HL-60 (cell line): ENCODE data around the gene RAI1.

ENCODE experiments used
- DNase-seq, 2 experiments: peaks; one replicate each; pipeline ENCODE4 v3.0.0-alpha.2; 2010 to 2020; ENCODE audit warnings: low read depth in 1 of 2, low spot score in 1 of 2
- H3K27ac ChIP-seq: fragments of 250-450 bp; sonication (Bioruptor Pico); replicated peaks from 2 replicates; pipeline ENCODE4 v1.5.1; 2020; ENCODE audit warnings: mild to moderate bottlenecking, moderate library complexity
- H3K27me3 ChIP-seq: fragments of 250-450 bp; sonication (Bioruptor Pico); 2 replicates; pipeline ENCODE4 v1.5.1; 2021; ENCODE audit warnings: mild to moderate bottlenecking, moderate library complexity; ENCODE audit not compliant: insufficient read depth, poor library complexity, severe bottlenecking
- H3K4me3 ChIP-seq: replicated peaks from 2 replicates; pipeline ENCODE4 v1.5.1; 2011; ENCODE audit warnings: mild to moderate bottlenecking, control low read depth, low read length; ENCODE audit not compliant: insufficient read depth
- CTCF ChIP-seq: IDR thresholded peaks from one replicate; pipeline ENCODE4 v1.5.1; 2011; ENCODE audit warnings: low read length, control low read depth, inconsistent platforms; ENCODE audit not compliant: insufficient read depth
- GABPA ChIP-seq: IDR thresholded peaks from 2 replicates; pipeline ENCODE4 v1.6.1; 2012; ENCODE audit warnings: low read depth
- POLR2AphosphoS5 ChIP-seq: IDR thresholded peaks from 2 replicates; pipeline ENCODE4 v1.6.1; 2012; ENCODE audit warnings: low read depth
- SPI1 ChIP-seq: IDR thresholded peaks from 2 replicates; pipeline ENCODE4 v1.6.1; 2012; ENCODE audit warnings: low read depth, mild to moderate bottlenecking, borderline replicate concordance
- TF ChIP-seq, protein P1 (sequence below): IDR thresholded peaks from 2 replicates; pipeline ENCODE4 v1.6.1; 2012; ENCODE audit warnings: low read depth; ENCODE audit not compliant: insufficient replicate concordance

RAI1 gene

GRCh38 chr17:17724307-17725010 lies 43.2 kb downstream of the RAI1 start:
- H3K4me3 ChIP-seq, result no peak overlapping the region
- H3K27ac ChIP-seq, result no peak overlapping the region
- H3K27me3 ChIP-seq, result no peaks in the 10 kb centered on the region
- no peak for DNase-seq
- TF ChIP-seq, protein P1, sequence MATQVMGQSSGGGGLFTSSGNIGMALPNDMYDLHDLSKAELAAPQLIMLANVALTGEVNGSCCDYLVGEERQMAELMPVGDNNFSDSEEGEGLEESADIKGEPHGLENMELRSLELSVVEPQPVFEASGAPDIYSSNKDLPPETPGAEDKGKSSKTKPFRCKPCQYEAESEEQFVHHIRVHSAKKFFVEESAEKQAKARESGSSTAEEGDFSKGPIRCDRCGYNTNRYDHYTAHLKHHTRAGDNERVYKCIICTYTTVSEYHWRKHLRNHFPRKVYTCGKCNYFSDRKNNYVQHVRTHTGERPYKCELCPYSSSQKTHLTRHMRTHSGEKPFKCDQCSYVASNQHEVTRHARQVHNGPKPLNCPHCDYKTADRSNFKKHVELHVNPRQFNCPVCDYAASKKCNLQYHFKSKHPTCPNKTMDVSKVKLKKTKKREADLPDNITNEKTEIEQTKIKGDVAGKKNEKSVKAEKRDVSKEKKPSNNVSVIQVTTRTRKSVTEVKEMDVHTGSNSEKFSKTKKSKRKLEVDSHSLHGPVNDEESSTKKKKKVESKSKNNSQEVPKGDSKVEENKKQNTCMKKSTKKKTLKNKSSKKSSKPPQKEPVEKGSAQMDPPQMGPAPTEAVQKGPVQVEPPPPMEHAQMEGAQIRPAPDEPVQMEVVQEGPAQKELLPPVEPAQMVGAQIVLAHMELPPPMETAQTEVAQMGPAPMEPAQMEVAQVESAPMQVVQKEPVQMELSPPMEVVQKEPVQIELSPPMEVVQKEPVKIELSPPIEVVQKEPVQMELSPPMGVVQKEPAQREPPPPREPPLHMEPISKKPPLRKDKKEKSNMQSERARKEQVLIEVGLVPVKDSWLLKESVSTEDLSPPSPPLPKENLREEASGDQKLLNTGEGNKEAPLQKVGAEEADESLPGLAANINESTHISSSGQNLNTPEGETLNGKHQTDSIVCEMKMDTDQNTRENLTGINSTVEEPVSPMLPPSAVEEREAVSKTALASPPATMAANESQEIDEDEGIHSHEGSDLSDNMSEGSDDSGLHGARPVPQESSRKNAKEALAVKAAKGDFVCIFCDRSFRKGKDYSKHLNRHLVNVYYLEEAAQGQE, result no peak
- TF ChIP-seq GABPA (no peak), POLR2AphosphoS5 (no peak), CTCF (no peak), SPI1 (no peak)

- TF ChIP-seq SPI1, result no peak
- TF ChIP-seq, protein P1, result no peak
- no peak for TF ChIP-seq CTCF
- TF ChIP-seq GABPA, result no peak
- TF ChIP-seq POLR2AphosphoS5, result no peak
- DNase-seq, result no peak
- Histone ChIP-seq H3K4me3 (no peak overlapping the region), H3K27me3 (no peaks in the 10 kb centered on the region), H3K27ac (no peak overlapping the region)
Measured at GRCh38 chr17:17725011-17725751, 43.9 kb downstream of the RAI1 start.

DNA sequence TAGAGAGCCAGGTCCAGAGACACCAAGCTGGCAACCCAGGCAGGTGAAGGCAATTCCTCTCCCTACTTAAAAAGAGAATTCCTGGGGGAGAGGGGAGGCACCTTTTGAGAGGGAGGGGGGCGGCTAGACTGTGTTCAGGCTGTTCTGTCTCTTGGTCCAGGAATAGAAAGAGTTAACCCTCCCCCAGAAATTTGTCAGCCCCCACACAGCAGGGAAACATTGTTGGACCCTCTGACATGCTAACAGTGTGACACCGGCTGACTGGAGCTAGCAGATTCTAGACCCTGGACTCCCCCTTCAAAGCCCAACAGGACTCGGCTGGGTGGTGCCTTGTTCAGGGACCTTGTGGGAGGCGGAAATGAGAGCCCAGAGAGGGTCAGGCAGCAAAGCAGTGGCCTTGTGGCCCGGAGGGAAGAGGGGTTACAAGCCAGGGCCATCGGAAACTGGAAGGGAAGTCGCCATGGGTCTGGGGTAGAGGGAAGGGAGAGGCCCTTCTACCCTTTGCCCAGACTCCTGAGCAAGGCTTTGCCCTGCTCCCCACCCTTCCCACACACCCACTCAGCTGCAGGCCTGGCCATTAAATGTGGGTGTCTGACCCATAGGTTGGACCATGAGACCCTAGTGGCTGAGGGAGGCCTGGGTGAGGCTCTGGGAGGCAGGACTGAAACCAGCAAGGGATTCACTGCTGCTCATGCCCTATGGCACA lies 44.6 kb downstream of the RAI1 start:
- H3K27ac ChIP-seq, result no peak overlapping the region
- DNase-seq, result no peak
- H3K4me3 ChIP-seq, result no peak overlapping the region
- TF ChIP-seq CTCF, result no peak
- TF ChIP-seq, protein P1, result no peak
- TF ChIP-seq POLR2AphosphoS5, result no peak
- TF ChIP-seq SPI1, result no peak
- no peak for TF ChIP-seq GABPA
- no peaks in the 10 kb centered on the region for H3K27me3 ChIP-seq
